IMR-90 (cell line): ENCODE measurements around the gene DOCK4. TPM values are rescaled to one million over a fixed set of nuclear protein-coding genes. Genes with fewer than 3 reads are reported as not detected.

ENCODE experiments used
- ATAC-seq: fragments of 200-7000 bp; cut with Tn5 transposase; 2 replicates; pipeline ENCODE4 v1.9.1; 2020; ENCODE audit warnings: low read depth, mild to moderate bottlenecking, moderate library complexity
- BruUV-seq: library from RNA; stranded (reverse); fragments of 400-500 nt; replicated peaks from 2 replicates; lab custom pipeline; 2021; lab: Mats Ljungman, UMichigan
- CTCF ChIA-PET: fragments of 300-600 bp; formaldehyde crosslinking; extraction: SDS; loops from one replicate; lab custom pipeline; 2021; ENCODE audit warnings: antibody characterized with exemption; lab: Yijun Ruan, JAX
- POLR2A ChIA-PET: fragments of 300-600 bp; sonication (Branson Sonifier 250); formaldehyde crosslinking; loops from one replicate; lab custom pipeline; 2022; ENCODE audit warnings: antibody characterized with exemption; ENCODE audit not compliant: unreplicated experiment; lab: Charles Lee
- DNase-seq: peaks from one replicate; pipeline ENCODE4 v3.0.0; 2013
- H2AFZ ChIP-seq: replicated peaks from 2 replicates; pipeline ENCODE3; 2013; ENCODE audit warnings: low read length, mild to moderate bottlenecking; ENCODE audit not compliant: poor library complexity
- H2AK5ac ChIP-seq: 2 replicates; pipeline ENCODE4 v1.6.1; 2013; ENCODE audit warnings: low read depth, low read length, inconsistent platforms
- H2AK9ac ChIP-seq: replicated peaks from 2 replicates; pipeline ENCODE3; 2013; ENCODE audit warnings: mild to moderate bottlenecking, low read depth, low read length, moderate library complexity; ENCODE audit not compliant: poor library complexity
- H2BK120ac ChIP-seq: 2 replicates; pipeline ENCODE4 v1.6.1; 2013; ENCODE audit warnings: low read depth, low read length, inconsistent platforms
- H2BK15ac ChIP-seq: 3 replicates; pipeline ENCODE4 v1.6.1; 2013; ENCODE audit warnings: low read depth, low read length, inconsistent platforms
- H2BK20ac ChIP-seq: 2 replicates; pipeline ENCODE4 v1.6.1; 2013; ENCODE audit warnings: low read depth, mild to moderate bottlenecking, inconsistent platforms, low read length, moderate library complexity
- H2BK5ac ChIP-seq: 2 replicates; pipeline ENCODE4 v1.6.1; 2013; ENCODE audit warnings: mild to moderate bottlenecking, low read depth, low read length, inconsistent platforms; ENCODE audit not compliant: poor library complexity, severe bottlenecking
- H3K14ac ChIP-seq: replicated peaks from 2 replicates; pipeline ENCODE4 v1.6.1; 2013; ENCODE audit warnings: low read depth, low read length, inconsistent platforms
- H3K18ac ChIP-seq: 2 replicates; pipeline ENCODE4 v1.6.1; 2013; ENCODE audit warnings: low read depth, low read length, control low read depth
- H3K23ac ChIP-seq: 2 replicates; pipeline ENCODE4 v1.6.1; 2013; ENCODE audit warnings: low read depth, low read length, inconsistent platforms
- H3K27ac ChIP-seq: 2 replicates; pipeline ENCODE4 v1.5.1; 2013; ENCODE audit warnings: mild to moderate bottlenecking, control low read depth, low read length; ENCODE audit not compliant: insufficient read depth
- H3K27me3 ChIP-seq: 2 replicates; pipeline ENCODE4 v1.6.1; 2013; ENCODE audit warnings: low read length; ENCODE audit not compliant: control insufficient read depth, insufficient read depth
- H3K36me3 ChIP-seq: 2 replicates; pipeline ENCODE4 v1.6.1; 2013; ENCODE audit warnings: low read length, mixed read lengths; ENCODE audit not compliant: control insufficient read depth, insufficient read depth
- H3K4ac ChIP-seq: 2 replicates; pipeline ENCODE4 v1.6.1; 2013; ENCODE audit warnings: low read depth, low read length, inconsistent platforms
- H3K4me1 ChIP-seq: 2 replicates; pipeline ENCODE4 v1.6.1; 2013; ENCODE audit warnings: low read length, mixed read lengths; ENCODE audit not compliant: control insufficient read depth, insufficient read depth
- H3K4me2 ChIP-seq: 2 replicates; pipeline ENCODE4 v1.6.1; 2013; ENCODE audit warnings: low read depth, mild to moderate bottlenecking, control low read depth, low read length, moderate library complexity
- H3K4me3 ChIP-seq: 2 replicates; pipeline ENCODE4 v1.5.1; 2013; ENCODE audit warnings: low read depth, mild to moderate bottlenecking, control low read depth, low read length, moderate library complexity; ENCODE audit not compliant: insufficient read depth
- H3K56ac ChIP-seq: 2 replicates; pipeline ENCODE4 v1.6.1; 2013; ENCODE audit warnings: low read length, inconsistent platforms; ENCODE audit not compliant: insufficient read depth; ENCODE audit errors: extremely low read depth
- H3K79me1 ChIP-seq, 2 experiments: 2 replicates each; pipeline ENCODE4 v1.6.1; 2013; ENCODE audit warnings: low read length in 2 of 2, inconsistent platforms in 1 of 2, low read depth in 1 of 2
- H3K9ac ChIP-seq: 2 replicates; pipeline ENCODE4 v1.6.1; 2013; ENCODE audit warnings: low read depth, low read length, control low read depth
- H3K9me1 ChIP-seq: 2 replicates; pipeline ENCODE4 v1.6.1; 2013; ENCODE audit warnings: low read length, inconsistent platforms; ENCODE audit not compliant: insufficient read depth
- H3K9me3 ChIP-seq: 2 replicates; pipeline ENCODE4 v1.6.1; 2013; ENCODE audit warnings: low read length; ENCODE audit not compliant: control insufficient read depth, insufficient read depth
- H4K20me1 ChIP-seq: 2 replicates; pipeline ENCODE4 v1.6.1; 2013; ENCODE audit warnings: low read length, inconsistent platforms; ENCODE audit not compliant: insufficient read depth
- H4K5ac ChIP-seq: 2 replicates; pipeline ENCODE4 v1.6.1; 2013; ENCODE audit warnings: mild to moderate bottlenecking, low read depth, low read length, control low read depth
- H4K8ac ChIP-seq, 2 experiments: 2 replicates each; pipeline ENCODE4 v1.6.1; 2013; ENCODE audit warnings: low read depth in 2 of 2, low read length in 2 of 2, control low read depth in 1 of 2, inconsistent platforms in 1 of 2
- H4K91ac ChIP-seq: 2 replicates; pipeline ENCODE4 v1.6.1; 2013; ENCODE audit warnings: low read depth, low read length, inconsistent platforms; ENCODE audit not compliant: insufficient read depth
- FOS ChIP-seq: fragments of 150-350 bp; IDR thresholded peaks from 2 replicates; pipeline ENCODE4 v1.6.1; 2016; ENCODE audit warnings: low read depth, low read length
- MAZ ChIP-seq: IDR thresholded peaks from 2 replicates; pipeline ENCODE4 v1.6.1; 2012; ENCODE audit warnings: low read depth, mild to moderate bottlenecking, low read length, improper control_type of control experiment, moderate library complexity, borderline replicate concordance
- MXI1 ChIP-seq: IDR thresholded peaks from 2 replicates; pipeline ENCODE4 v1.6.1; 2012; ENCODE audit warnings: low read depth, mild to moderate bottlenecking, low read length, moderate library complexity, borderline replicate concordance
- RCOR1 ChIP-seq: IDR thresholded peaks from 2 replicates; pipeline ENCODE4 v1.6.1; 2012; ENCODE audit warnings: mild to moderate bottlenecking, low read length, improper control_type of control experiment; ENCODE audit not compliant: insufficient replicate concordance
- SMC3 ChIP-seq: fragments of 150-350 bp; IDR thresholded peaks from 2 replicates; pipeline ENCODE4 v1.6.1; 2016; ENCODE audit warnings: low read depth, mild to moderate bottlenecking, antibody characterized with exemption, low read length, moderate library complexity
- WGBS, 2 experiments: methylation state at CpG; one replicate each; pipeline versions ENCODE4 v1.1.5 to v1.1.7; 2013; ENCODE audit warnings: missing lambda C conversion rate in 2 of 2; ENCODE audit not compliant: insufficient read length in 1 of 2; ENCODE audit errors: extremely low coverage in 2 of 2; 5-methylcytosine and 5-hydroxymethylcytosine counted together
- dilution Hi-C: fragments of 300-500 bp; cut with HindIII; formaldehyde crosslinking; loops from one replicate; pipeline ENCODE4 v1.14.3; 2018; ENCODE audit warnings: low sequenced_read_pairs; ENCODE audit not compliant: unreplicated experiment
- in situ Hi-C: fragments of 300-500 bp; cut with MboI; formaldehyde crosslinking; loops from 3 replicates; pipeline ENCODE4 v1.14.3; 2019; ENCODE audit warnings: low sequenced_read_pairs, inconsistent platforms, mixed read lengths
- intact Hi-C: fragments of 100-400 bp; cut with micrococcal nuclease; formaldehyde crosslinking; loops from 2 replicates; pipeline ENCODE4 v1.10.0; 2022
- polyA plus RNA-seq, 3 experiments: library from polyadenylated mRNA; depleted of rRNA; stranded (reverse); fragments of >200 nt; gene quantifications; 2 replicates each; pipeline ENCODE4 v1.2.3, GENCODE V29; 2012; ENCODE audit warnings: low replicate concordance in 1 of 3
- total RNA-seq: library from RNA; depleted of rRNA; stranded (reverse); fragments of >200 nt; gene quantifications from 2 replicates; pipeline ENCODE4 v1.2.3, GENCODE V29; 2012

Gene DOCK4
- total and polyA plus RNA-seq, 2 of the 4 experiments (the other 2 are of a cell fraction): 4.4 to 12.2 TPM

DNA sequence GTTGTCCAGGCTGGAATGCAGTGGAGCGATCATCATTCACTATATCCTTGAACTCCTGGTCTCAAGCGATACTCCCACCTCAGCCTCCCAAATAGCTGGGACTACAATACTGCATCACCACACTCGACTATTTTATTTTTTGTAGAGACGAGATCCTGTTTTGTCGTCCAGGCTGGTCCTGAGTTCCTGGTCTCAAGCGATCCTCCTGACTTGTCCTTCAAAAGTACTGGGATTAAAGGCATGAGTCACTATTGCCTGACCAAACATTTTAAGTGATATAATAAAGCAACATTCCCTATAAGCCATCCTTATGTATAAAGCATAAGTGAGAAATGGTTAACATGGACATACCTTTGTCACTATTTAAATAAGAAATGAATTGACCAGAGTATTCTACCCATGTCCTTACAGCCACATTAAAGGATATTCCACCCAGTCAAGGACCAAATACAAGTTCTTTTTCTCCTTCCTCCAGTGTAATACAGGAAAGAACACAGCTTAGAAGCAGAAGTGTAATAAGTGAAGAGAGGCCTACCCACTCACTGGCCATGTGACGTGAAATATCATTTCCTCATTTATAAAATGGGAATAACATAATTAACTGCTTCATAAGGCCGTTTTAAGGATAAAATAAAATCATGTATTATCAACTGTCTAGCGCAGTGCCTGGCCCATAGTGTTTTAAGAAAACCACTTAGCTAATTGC, 82.0 kb downstream of the DOCK4 start:
- no peak overlapping the region for H2AFZ ChIP-seq
- peaks cover 3 to 13% of the 10 kb centered on the region in 2 experiments; a peak in 2 of 4 replicates for H3K79me1 ChIP-seq
- in situ Hi-C loops: no loop called here
- no peak overlapping the region for H2BK15ac ChIP-seq
- H2AK9ac ChIP-seq: no peak overlapping the region
- H3K4me3 ChIP-seq: no peak overlapping the region
- intact Hi-C loops: no loop called here
- no peak overlapping the region for H3K27ac ChIP-seq
- TF ChIP-seq MXI1: no peak
- no peak for TF ChIP-seq MAZ
- TF ChIP-seq FOS: no peak
- no peak for TF ChIP-seq RCOR1
- TF ChIP-seq SMC3: no peak
- no TSS peak for BruUV-seq
- no CpG with 5 or more reads among the region's 9 CpGs for WGBS, 2 experiments
- no peaks in the 10 kb centered on the region for H3K9me3 ChIP-seq
- no peak overlapping the region for H3K14ac ChIP-seq
- no peak overlapping the region for H3K18ac ChIP-seq
- H4K8ac ChIP-seq: no peak overlapping the region
- ChIA-PET POLR2A (no interaction called here), CTCF (interaction anchor here (0.6 kb wide), 1 partner anchor 311 kb away, joined by 3 read pairs; no protein-coding TSS in a partner anchor)
- ATAC-seq (no peak; the same call in 1 of the 2 replicates), DNase-seq (peak; percentile 19)
- H2BK120ac ChIP-seq: no peak overlapping the region
- dilution Hi-C loops: no loop called here
- H3K23ac ChIP-seq: no peak overlapping the region
- H4K91ac ChIP-seq: no peak overlapping the region
- H3K9ac ChIP-seq: no peak overlapping the region
- no peaks in the 10 kb centered on the region for H3K36me3 ChIP-seq
- no peak overlapping the region for H3K4ac ChIP-seq
- no peak overlapping the region for H2BK20ac ChIP-seq
- no peaks in the 10 kb centered on the region for H3K9me1 ChIP-seq
- H3K56ac ChIP-seq: no peak overlapping the region
- H3K4me2 ChIP-seq: no peak overlapping the region
- no peak overlapping the region for H4K5ac ChIP-seq
- H3K4me1 ChIP-seq: peaks cover 3% of the 10 kb centered on the region; the same call in 1 of the 2 replicates
- no peaks in the 10 kb centered on the region for H3K27me3 ChIP-seq
- H4K20me1 ChIP-seq: no peaks in the 10 kb centered on the region
- H2BK5ac ChIP-seq: no peak overlapping the region
- H2AK5ac ChIP-seq: no peak overlapping the region
